Left ventricle myocardium superior (tissue), 1 donor: ENCODE data around the gene PCDHGB2. TPM values are rescaled to one million over a fixed set of nuclear protein-coding genes. Genes with fewer than 3 reads are reported as not detected.
"Not testable (repeated sequence)": the region's sequence is repeated elsewhere in the genome, so short reads cannot be mapped to it uniquely, and the experiment has no call there.

Experiments
- ATAC-seq: fragments of 200-7000 bp; cut with Tn5 transposase; one replicate; pipeline ENCODE4 v1.9.1; 2020; ENCODE audit warnings: mild to moderate bottlenecking, moderate library complexity
- DNase-seq: peaks from one replicate; pipeline ENCODE4 v3.0.0-alpha.2; 2020
- intact Hi-C: fragments of 100-400 bp; cut with micrococcal nuclease; formaldehyde crosslinking; loops from one replicate; pipeline ENCODE4 v1.11.0; 2022
- total RNA-seq: library from RNA; stranded (reverse); fragmentation: NEBNext Ultra II Directional; extraction: Animal tissue kit (Norgen Biotek cat#: 25700); gene quantifications from one replicate; pipeline ENCODE4 v1.2.1, GENCODE V29; 2021
- donor health status: DM: no; HTN: yes; CAD: no; lungs with severe emphysema.

PCDHGB2 gene
- total RNA-seq, 1 donor from 2014 or later, result 8.7 TPM

GRCh38 chr5:141345327-141345726 is 14.5 kb upstream of the PCDHGB2 start:
- intact Hi-C loops, result no loop called here
- no peak for ATAC-seq
- DNase-seq, result no peak

GRCh38 chr5:141346017-141346416 is 13.8 kb upstream of the PCDHGB2 start:
- ATAC-seq, DNase-seq, intact Hi-C loops: not testable (repeated sequence)

- peak; percentile 88 for ATAC-seq
- intact Hi-C loops, result no loop called here
- peak; percentile 72 for DNase-seq
These were observed 9.7 kb upstream of the PCDHGB2 start, which contains the start of gene PCDHGB1 for GRCh38 chr5:141349917-141350619. PCDHGB1 (plus strand) TSS chr5:141350099; CDS start chr5:141350261, 162 bp downstream.

- no peak for ATAC-seq
- intact Hi-C loops, result no loop called here
- DNase-seq, result no peak
These were observed 8.2 kb upstream of the PCDHGB2 start for GRCh38 chr5:141351591-141351990.

- intact Hi-C loops, result no loop called here
- no peak for DNase-seq
- ATAC-seq, result no peak
These were observed 4.8 kb upstream of the PCDHGB2 start, which contains the start of gene PCDHGA4 for GRCh38 chr5:141354900-141355469. PCDHGA4 (plus strand) TSS chr5:141355021; CDS start chr5:141355108, 87 bp downstream.

GRCh38 chr5:141355641-141356040 is 4.2 kb upstream of the PCDHGB2 start:
- ATAC-seq, result no peak
- no peak for DNase-seq
- intact Hi-C loops, result no loop called here

- intact Hi-C loops, result no loop called here
- DNase-seq (no peak), ATAC-seq (no peak)
These were observed 3.7 kb upstream of the PCDHGB2 start for GRCh38 chr5:141356133-141356532.

GRCh38 chr5:141356950-141357349 is 2.8 kb upstream of the PCDHGB2 start:
- DNase-seq, result no peak
- ATAC-seq, result peak; percentile 24
- intact Hi-C loops, result no loop called here

- no peak for ATAC-seq
- no peak for DNase-seq
- intact Hi-C loops, result no loop called here
These were observed 891 bp downstream of the PCDHGB2 start for GRCh38 chr5:141360685-141361084.

GRCh38 chr5:141362719-141363118 is 2.9 kb downstream of the PCDHGB2 start:
- no peak for ATAC-seq
- intact Hi-C loops, result no loop called here
- no peak for DNase-seq

GRCh38 chr5:141363952-141364660 is 4.3 kb downstream of the PCDHGB2 start, which contains the start of gene PCDHGA5:
PCDHGA5 (plus strand) TSS chr5:141364162; CDS start chr5:141364331, 169 bp downstream.
- DNase-seq (peak; percentile 35), ATAC-seq (peak; percentile 78)
- intact Hi-C loops, result no loop called here

- ATAC-seq, result no peak
- intact Hi-C loops, result no loop called here
These were observed 6.5 kb downstream of the PCDHGB2 start for GRCh38 chr5:141366016-141366896.

GRCh38 chr5:141369994-141370848 is 10.4 kb downstream of the PCDHGB2 start, which contains the start of gene PCDHGB3:
PCDHGB3 (plus strand) TSS chr5:141370242; CDS start chr5:141370395, 153 bp downstream.
- ATAC-seq (peak; percentile 92), DNase-seq (peak; percentile 76)
- intact Hi-C loops, result no loop called here

More at GRCh38 chr5:141366016-141366896, 6.5 kb downstream of the PCDHGB2 start:
- DNase-seq, result no peak

- intact Hi-C loops, result no loop called here
- ATAC-seq (peak; percentile 51), DNase-seq (no peak)
These were observed 12.0 kb downstream of the PCDHGB2 start for GRCh38 chr5:141371572-141372475.

- ATAC-seq (no peak), DNase-seq (no peak)
- intact Hi-C loops, result no loop called here
These were observed 14.0 kb downstream of the PCDHGB2 start, which contains the start of gene PCDHGA6 for GRCh38 chr5:141373673-141374317. PCDHGA6 (plus strand) TSS chr5:141373891; CDS start chr5:141374084, 193 bp downstream.

GRCh38 chr5:141374627-141375026 is 14.8 kb downstream of the PCDHGB2 start:
- ATAC-seq (peak; percentile 62), DNase-seq (peak; percentile 35)
- intact Hi-C loops, result no loop called here
